ENCODE results near the gene TSPAN15.

DNA sequence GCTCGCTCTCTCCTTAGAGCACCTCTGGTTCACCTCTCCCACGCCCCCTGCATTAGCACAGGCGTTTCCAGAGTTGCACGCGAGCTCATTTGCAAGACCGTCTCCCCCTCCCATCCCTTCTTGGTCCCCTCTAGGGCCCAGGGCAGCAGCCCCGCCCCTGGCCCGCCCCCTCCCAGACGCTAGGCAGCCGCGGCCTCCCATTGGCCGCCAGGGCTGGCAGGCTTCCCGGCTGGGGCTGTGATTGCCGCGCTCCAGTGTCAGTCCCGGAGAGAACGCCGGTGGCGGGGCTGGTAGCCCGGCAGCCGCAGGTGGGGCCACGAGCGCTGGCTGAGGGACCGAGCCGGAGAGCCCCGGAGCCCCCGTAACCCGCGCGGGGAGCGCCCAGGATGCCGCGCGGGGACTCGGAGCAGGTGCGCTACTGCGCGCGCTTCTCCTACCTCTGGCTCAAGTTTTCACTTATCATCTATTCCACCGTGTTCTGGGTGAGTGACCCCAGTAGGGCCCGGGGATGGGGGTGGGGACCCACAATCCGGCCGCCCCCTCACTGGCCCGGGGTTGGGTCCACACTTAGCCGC, at the start of gene TSPAN15:
- TF ChIP-seq, protein P1, sequence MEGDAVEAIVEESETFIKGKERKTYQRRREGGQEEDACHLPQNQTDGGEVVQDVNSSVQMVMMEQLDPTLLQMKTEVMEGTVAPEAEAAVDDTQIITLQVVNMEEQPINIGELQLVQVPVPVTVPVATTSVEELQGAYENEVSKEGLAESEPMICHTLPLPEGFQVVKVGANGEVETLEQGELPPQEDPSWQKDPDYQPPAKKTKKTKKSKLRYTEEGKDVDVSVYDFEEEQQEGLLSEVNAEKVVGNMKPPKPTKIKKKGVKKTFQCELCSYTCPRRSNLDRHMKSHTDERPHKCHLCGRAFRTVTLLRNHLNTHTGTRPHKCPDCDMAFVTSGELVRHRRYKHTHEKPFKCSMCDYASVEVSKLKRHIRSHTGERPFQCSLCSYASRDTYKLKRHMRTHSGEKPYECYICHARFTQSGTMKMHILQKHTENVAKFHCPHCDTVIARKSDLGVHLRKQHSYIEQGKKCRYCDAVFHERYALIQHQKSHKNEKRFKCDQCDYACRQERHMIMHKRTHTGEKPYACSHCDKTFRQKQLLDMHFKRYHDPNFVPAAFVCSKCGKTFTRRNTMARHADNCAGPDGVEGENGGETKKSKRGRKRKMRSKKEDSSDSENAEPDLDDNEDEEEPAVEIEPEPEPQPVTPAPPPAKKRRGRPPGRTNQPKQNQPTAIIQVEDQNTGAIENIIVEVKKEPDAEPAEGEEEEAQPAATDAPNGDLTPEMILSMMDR (conservative IDR thresholded peaks at IDR 0.05; ENCODE audit: low read length): no peak
- no peak for TF ChIP-seq EZH2phosphoT487 (IDR thresholded peaks at IDR 0.05; ENCODE audit: borderline replicate concordance)
